A549 treated with dexamethasone at 1 μM for 4 hours (cell line): ENCODE measurements around the gene GAS5. TPM values are rescaled to one million over a fixed set of nuclear protein-coding genes. Genes with fewer than 3 reads are reported as not detected.

Source experiments
- total RNA-seq: library from RNA; stranded (reverse); fragments of 200-300 nt; extraction: Qiagen RNA extraction; gene quantifications from 5 replicates; pipeline ENCODE4 v1.2.3, GENCODE V29; 2022

Gene GAS5
- 228 to 311 TPM (median 240 TPM) in 5 replicates for total RNA-seq

GRCh38 chr1:173867753-173868265 is at the start of gene GAS5:
Gene GAS5 (minus strand): TSS chr1:173867989.

GRCh38 chr1:173917149-173917548 is 49.4 kb upstream of the GAS5 start, which contains the start of gene SERPINC1:
Gene SERPINC1 (minus strand): TSS chr1:173917327. CDS start chr1:173917259, 68 bp downstream.

GRCh38 chr1:173868266-173869020 is 654 bp upstream of the GAS5 start, which contains the start of gene ZBTB37:
Gene ZBTB37 (plus strand): TSS chr1:173868380. CDS start chr1:173870226, 1,846 bp downstream.

GRCh38 chr1:173824315-173825081 is 43.3 kb downstream of the GAS5 start, which contains the start of the genes CENPL and DARS2:
Gene CENPL (minus strand): TSS chr1:173824883. CDS start chr1:173811299, 13,584 bp downstream.
Gene DARS2 (plus strand): TSS chr1:173824673. CDS start chr1:173825230, 557 bp downstream.

Other genes with a start within 250 kb of the GAS5 start
- not detected in 5 replicates for gene TEX50, start 232.7 kb downstream of the GAS5 start, total RNA-seq
- 0.11 to 0.19 TPM (median 0.16 TPM) in 4 of 5 replicates, not detected in the other for gene ANKRD45, start 198.1 kb downstream of the GAS5 start, total RNA-seq
- gene KLHL20, start 153.0 kb downstream of the GAS5 start, total RNA-seq, result 11.3 to 14.5 TPM (median 13.7 TPM) in 5 replicates
- gene DARS2, start 43.3 kb downstream of the GAS5 start, total RNA-seq, result 40.9 to 48.4 TPM (median 44.1 TPM) in 5 replicates
- gene CENPL, start 43.1 kb downstream of the GAS5 start, total RNA-seq, result 12.6 to 16.0 TPM (median 14.1 TPM) in 5 replicates
- gene ZBTB37, start 391 bp upstream of the GAS5 start, total RNA-seq, result 0.90 to 2.3 TPM (median 1.9 TPM) in 5 replicates
- gene SERPINC1, start 49.3 kb upstream of the GAS5 start, total RNA-seq, result 0.06 to 0.16 TPM (median 0.13 TPM) in 4 of 5 replicates, not detected in the other
- gene RC3H1, start 154.4 kb upstream of the GAS5 start, total RNA-seq, result 4.5 to 12.4 TPM (median 7.4 TPM) in 5 replicates